Measurements from ENCODE around the gene CLEC4A. TPM values are rescaled to one million over a fixed set of nuclear protein-coding genes. Genes with fewer than 3 reads are reported as not detected.
"Not testable (repeated sequence)": the region's sequence is repeated elsewhere in the genome, so short reads cannot be mapped to it uniquely, and the experiment has no call there.

The CLEC4A gene
- polyA plus RNA-seq, 10 donors = 0.54 to 4.2 (median 1.4) TPM

DNA sequence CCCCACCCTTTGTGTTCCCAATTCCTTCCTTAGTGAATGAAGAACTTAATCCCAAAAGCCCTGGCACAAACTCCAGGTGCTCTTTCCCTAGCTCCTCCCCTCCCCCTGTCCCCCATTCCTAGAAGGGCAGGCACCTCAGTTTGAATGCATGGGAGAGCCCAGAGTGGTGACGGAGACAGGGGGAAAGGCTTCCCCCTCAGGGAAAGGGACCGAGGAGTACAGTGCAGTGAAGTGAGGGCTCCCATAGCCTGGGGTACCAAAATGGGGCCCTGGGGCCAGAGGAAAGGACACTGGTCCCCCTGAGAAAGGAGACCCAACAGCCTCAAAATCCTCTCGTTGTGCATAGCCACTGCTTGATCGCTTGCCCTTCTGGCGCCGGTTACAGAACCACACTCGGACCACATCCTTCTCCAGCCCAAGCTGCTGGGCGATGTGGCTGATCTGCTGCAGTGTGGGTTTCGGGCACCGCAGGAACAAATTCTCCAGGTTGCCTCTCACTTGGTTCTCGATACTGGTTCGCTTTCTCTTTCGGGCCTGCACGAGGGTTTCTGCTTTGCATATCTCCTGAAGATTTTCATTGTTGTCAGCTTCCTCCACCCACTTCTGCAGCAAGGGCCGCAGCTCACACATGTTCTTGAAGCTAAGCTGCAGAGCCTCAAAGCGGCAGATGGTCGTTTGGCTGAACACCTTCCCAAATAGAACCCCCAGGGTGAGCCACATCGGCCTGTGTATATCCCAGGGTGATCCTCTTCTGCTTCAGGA, 10.4 kb downstream of the CLEC4A start:
- DNase-seq = not testable (repeated sequence)

DNA sequence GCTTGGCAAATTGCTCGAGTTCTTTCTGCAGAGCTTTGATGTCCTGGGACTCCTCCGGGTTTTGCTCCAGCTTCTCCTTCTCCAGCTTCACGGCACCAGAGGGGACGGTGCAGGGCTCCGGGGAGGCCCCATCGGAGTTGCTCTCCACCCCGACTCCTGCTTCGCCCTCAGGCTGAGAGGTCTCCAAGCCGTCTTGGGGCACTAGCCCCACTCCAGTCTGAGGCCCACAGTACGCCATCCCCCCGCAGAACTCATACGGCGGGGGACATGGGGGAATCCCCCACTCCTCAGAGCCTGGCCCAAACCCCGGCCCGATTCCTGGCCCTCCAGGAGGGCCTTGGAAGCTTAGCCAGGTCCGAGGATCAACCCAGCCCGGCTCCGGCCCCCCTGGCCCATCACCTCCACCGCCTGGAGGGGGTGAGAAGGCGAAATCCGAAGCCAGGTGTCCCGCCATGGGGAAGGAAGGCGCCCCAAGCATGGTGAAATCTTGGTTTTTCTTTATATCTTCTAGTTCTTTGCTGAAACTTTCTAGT, 11.0 kb downstream of the CLEC4A start:
- not testable (repeated sequence) for DNase-seq

DNA sequence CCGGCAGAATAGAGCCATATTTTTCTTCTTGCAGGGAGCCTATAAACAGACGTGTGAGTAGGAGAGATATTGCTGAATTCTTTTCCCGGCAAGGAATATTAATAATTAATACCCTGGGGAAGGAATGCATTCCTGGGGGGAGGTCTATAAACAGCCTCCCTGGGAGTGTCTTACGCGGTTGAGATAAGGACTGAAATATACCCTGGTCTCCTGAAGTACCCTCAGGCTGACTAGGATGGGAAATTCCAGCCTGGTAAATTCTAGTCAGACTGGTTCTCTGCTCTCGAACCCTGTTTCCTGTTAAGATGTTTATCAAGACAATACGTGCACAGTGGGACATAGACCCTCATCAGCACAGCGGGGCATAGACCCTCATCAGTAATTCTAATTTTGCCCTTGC, 18.2 kb downstream of the CLEC4A start:
- DNase-seq = not testable (repeated sequence)

DNA sequence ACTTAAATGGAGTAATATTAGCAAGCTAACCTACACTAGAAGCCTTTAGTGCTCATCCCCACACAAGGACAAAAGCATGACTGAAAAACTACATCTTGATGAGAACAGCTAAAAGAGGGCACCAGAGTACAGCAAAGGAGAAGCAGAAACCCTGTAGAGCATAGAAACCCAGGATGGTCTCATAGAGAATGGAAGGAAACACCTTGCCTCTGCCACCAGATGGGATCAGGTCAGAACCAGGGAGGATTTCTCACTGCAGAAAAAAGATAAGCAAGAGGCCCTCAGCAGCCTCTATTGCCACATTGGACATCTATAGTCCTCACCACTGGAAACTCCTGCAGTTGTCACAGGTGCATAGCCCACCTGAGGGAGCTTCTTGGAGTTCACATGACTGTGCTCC, 19.8 kb downstream of the CLEC4A start:
- DNase-seq = no peak

DNA sequence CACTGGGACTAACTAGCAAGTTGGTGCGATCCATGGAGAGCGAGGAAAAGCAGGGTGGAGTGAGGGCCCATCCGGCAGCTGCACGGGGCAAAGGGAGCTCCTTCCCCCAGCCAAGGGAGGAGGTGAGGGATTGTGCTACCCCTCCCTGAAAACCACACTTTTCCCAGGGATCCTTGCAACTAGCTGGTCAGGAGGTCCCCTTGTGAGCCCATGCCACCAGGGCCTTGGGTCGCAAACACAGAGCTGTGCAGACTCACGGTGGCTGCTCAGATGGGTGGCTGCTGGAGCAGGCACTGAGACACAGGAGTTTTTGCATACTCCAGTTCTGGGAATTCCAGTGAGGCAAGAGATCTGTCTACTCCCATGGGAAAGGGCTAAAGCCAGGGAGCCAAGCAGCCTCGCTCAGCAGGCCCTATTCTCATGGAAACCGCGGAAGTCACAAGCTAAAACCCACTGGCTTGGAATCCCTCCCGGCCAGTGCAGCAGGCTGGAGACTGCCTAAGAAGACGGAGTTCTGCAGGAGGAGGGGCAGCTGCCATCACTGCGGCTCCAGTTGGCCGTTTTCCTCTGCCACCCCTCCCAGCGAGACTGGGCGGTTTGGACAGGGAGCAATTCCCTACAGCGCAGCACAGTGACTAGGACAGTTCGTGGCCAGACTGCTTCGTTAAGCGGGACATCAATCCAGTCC, 22.5 kb downstream of the CLEC4A start:
- peak; percentile 14 to 74 (median 48) for DNase-seq

DNA sequence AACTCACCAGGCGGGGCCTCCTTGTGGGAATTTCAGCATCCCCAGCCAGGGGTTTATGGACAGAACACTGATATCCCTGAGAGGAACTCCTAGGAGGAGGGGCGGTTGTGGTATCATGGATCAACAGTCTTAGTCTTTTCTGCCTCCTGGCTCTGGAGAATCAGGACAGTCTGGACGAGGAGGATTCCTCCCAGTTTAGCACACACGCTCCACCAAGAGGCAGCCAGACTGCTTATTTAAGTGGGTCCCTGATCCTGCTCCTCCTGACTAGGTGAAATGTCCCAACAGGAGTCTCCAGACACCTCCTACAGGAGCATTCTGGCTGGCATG, 23.0 kb downstream of the CLEC4A start:
- no peak for DNase-seq

DNA sequence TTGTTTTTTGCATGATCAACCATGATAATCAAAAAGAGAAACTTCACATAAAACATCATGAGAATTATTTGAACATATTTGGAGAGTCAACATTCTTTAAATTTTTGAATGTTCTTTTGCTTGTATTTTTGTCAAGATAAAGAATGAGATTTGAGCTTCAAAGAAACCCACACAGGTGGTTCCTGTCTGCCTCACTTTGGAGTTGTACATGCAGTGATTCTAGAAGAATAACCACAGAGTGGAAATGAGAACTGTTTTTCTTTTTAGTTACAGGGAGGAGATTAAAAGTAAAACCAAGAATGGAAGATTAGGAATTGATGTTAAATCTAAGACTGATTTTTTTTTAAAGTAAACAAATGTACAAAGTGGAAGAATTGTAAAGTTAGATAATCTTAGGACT, 31.1 kb downstream of the CLEC4A start:
- DNase-seq = no peak

DNA sequence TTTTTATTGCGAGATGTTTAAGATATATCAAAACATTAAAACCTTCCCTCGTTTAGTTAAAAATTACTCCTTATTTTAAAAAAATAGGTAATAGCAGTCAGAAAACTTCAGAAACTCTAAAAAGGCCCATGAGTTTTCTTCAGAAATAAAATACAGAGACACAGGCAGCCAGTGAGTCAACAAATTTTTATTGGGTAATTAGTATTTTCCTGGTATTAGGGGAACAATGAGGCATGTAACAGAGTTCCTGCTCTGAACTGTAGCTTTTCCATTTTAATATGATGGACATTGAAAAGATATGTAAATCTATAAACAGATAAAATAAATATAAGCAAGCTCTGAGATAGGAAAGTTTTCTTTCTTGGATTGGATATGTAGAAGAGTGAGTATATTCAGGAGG, 33.0 kb downstream of the CLEC4A start:
- no peak for DNase-seq

DNA sequence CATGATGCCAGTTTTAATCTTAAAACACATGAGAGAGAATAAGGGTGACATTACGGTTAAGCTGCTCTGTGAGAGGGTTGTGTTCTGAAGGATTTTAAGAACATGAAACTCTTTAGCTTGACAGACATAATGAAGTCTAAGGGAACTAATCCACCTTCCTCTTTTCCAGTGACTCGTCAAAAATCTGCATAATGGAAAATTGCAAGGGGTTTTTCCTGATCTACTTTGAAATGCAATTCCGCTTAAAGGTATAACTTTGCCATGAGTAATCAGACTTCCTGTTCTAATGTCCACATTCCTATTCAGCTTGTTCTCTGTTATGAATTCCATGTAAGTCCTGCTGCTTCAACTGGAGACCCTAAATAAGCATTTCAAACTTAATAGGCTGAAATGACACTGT, 33.4 kb downstream of the CLEC4A start, which contains the start of gene ZNF705A:
Gene ZNF705A, plus strand, starts transcription at position 171 of the 400 bp plus-strand sequence. CDS start 15,611 bp downstream, outside the sequence.
- DNase-seq = peak; percentile 14 to 55 (median 14)

DNA sequence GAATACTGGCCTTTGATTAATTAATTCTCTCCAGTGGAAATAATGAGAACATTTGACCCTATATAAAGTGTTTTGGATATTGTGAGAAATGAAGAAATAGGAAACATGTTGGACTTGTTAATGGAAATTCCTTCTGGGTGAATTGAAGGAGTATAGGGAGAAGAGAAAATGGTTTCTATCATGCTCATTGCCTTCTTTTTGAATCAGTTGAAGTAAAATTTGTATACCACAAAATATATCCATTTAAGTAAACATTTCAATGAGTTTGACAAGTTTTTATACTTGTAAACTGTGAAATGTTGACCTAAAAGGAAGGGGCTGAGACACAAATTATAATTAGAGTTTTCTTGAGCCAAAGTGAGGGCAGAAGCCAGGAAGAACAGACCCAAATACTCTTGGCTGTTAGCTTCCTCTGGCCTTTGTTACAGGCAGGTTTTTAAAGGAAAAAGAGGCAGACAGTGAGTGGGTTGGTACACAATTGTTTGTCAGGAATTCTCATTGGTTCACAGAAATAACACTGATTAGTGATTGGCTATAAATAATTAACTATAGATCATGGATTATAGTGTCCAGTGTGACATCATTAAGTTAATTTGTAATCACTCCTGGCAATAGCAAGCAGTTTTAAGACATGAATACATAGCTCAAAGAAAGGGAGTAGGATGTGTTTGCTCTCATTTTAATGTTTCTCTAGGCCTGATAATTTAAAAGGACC, 34.2 kb downstream of the CLEC4A start:
- no peak for DNase-seq

DNA sequence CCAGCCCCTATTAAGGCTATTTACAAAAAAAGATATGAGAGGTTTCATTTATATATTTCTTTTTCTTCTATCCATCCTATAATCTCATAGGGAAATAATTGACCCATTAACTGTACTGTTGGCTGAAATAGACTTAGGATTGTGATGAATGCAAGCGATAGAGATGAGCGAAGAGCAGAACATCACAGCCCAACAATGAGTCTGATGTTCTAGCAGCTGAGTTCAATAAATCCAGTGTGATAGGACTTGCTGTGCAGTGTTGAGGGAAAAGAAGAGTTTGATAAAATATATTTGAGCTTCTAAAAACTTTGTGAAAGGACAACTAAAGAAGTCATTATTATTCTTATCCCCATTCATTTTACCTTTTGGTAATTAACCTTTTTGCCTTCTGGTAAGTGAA, 49.5 kb downstream of the CLEC4A start:
- DNase-seq = not testable (repeated sequence)

DNA sequence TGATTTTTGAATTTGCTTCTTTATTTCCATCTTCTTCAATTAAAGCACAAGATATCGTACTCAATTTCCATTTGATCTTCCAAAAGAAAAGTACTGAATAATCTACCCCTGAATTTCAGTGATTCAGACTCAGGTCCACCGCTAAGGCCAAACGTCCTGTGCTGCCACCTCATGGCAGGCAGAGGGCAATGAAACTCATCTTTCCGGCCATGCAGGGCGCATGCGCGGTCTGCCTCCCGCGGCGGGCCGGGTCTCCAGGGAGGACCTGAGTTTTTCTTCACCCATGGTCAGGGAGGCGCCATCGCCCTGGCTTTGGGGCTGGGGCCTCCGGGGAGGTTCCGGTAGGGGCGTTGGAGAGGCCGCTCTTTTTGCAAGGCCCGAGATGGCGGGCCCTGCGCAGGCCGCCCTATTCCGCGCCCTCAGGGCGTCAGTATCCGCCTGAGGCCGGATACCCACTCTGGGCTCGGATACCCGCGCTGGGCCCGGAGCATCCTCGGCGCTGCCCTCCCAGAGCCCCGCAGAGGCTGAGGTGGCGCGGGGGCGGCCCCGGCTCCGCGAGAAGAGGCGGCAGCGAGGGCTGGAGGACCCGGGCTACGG, 56.7 kb downstream of the CLEC4A start:
- DNase-seq = peak; percentile 41 to 82 (median 62)

DNA sequence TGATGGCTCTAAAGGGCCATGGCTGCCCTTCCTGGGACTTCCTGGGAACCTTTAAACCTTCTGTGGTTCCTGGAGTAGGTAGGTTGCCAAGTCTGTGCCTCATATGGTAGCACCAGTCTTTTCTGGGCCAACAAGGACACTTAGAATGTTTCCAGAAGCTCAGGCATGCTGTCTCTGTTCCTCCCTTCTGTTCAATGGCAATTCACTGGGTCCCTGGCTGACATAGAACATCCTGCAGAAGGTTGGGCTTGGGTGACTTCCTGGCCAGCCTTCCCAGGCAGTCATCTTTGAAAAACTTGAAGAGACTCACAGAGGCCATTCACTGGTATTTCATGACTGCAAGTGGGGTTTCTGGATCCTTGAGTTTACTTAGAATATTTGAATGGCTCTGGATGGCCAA, 57.9 kb downstream of the CLEC4A start:
- DNase-seq = not testable (repeated sequence)

DNA sequence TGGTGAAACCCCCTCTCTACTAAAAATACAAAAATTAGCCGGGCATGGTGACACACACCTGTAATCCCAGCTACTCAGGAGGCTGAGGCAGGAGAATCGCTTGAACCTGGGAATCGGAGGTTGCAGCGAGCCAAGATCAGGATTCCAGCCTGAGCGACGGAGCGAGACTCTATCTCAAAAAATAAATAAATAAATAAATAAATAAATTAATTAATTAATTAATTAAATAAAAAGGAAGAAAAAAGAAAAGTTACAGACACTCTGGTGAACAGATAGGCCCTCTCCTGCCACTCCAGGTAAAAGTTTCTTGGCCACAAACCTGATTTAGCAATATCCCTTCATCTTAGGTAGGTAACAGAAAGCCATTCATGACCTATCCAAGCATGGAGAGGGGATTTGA, 59.5 kb downstream of the CLEC4A start:
- not testable (repeated sequence) for DNase-seq

DNA sequence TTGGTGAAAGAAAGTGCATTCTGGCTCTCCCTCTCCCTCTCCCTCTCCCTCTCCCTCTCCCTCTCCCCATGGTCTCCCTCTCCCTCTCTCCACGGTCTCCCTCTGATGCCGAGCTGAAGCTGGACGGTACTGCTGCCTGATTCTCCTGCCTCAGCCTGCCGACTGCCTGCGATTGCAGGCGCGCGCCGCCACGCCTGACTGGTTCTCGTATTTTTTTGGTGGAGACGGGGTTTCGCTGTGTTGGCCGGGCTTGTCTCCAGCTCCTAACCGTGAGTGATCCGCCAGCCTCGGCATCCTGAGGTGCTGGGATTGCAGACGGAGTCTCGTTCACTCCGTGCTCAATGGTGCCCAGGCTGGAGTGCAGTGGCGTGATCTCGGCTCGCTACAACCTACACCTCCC, 59.9 kb downstream of the CLEC4A start:
- DNase-seq = not testable (repeated sequence)

DNA sequence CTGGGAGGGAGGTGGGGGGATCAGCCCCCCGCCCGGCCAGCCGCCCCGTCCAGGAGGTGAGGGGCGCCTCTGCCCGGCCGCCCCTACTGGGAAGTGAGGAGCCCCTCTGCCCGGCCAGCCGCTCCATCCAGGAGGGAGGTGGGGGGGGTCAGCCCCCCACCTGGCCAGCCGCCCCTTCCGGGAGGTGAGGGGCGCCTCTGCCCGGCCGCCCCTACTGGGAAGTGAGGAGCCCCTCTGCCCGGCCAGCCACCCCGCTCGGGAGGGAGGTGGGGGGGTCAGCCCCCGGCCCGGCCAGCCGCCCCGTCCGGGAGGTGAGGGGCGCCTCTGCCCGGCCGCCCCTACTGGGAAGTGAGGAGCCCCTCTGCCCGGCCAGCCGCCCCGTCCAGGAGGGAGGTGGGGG, 60.8 kb downstream of the CLEC4A start:
- not testable (repeated sequence) for DNase-seq

DNA sequence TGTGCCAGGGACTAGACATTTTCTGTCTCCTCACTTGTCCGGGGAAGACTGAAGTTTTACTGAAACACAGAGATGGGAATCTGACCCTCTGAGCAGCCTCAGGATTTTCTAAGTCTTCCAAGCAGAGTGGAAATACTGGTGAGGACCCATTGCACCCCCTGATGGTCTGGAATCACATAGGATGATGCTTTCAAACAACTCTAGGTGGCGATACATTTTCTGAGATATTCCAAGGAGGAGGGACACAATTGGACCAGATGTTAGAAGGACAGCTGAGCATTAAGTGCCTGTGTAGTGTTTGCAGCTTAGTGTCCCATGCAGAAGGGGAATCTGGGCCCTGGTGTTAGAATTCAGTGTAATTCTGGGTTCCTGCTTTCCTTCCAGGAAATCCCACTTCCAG, 64.7 kb downstream of the CLEC4A start:
- DNase-seq = not testable (repeated sequence)

Other genes with a start within 250 kb of the CLEC4A start
- gene SLC2A3, start 187.4 kb upstream of the CLEC4A start, polyA plus RNA-seq (ENCODE audit: insufficient read length in 10 of 10) = 100 to 1,000 TPM in 1 of 10 donors, 10 to 100 TPM in 9; 10.6 to 102 (median 18.5) TPM
- 10 to 100 TPM; 18.5 to 23.7 (median 19.7) TPM for gene FOXJ2, start 90.9 kb upstream of the CLEC4A start, polyA plus RNA-seq (ENCODE audit: insufficient read length in 10 of 10)
- 1 to 10 TPM; 3.6 to 6.6 (median 5.5) TPM for gene C3AR1, start 57.3 kb upstream of the CLEC4A start, polyA plus RNA-seq (ENCODE audit: insufficient read length in 10 of 10)
- gene NECAP1, start 41.3 kb upstream of the CLEC4A start, polyA plus RNA-seq (ENCODE audit: insufficient read length in 10 of 10) = 10 to 100 TPM; 16.6 to 28.7 (median 23.7) TPM
- gene ZNF705A, start 33.4 kb downstream of the CLEC4A start, polyA plus RNA-seq (ENCODE audit: insufficient read length in 10 of 10) = under 1 TPM in 1 of 10 donors, not detected in 9; 0.20 TPM
- gene FAM90A1, start 104.0 kb downstream of the CLEC4A start, polyA plus RNA-seq (ENCODE audit: insufficient read length in 10 of 10) = 1 to 10 TPM in 3 of 10 donors, under 1 TPM in 7; 0.29 to 1.4 (median 0.75) TPM

Measured in muscle of back (tissue), 11 donors.